HepG2 (cell line): ENCODE results near the gene UTS2R. TPM values are rescaled to one million over a fixed set of nuclear protein-coding genes. Genes with fewer than 3 reads are reported as not detected.

Experiments
- CBX5 ChIP-seq: sonication (generic); formaldehyde crosslinking; IDR thresholded peaks from 2 replicates; pipeline ENCODE4 v1.4.0; 2020; ENCODE audit warnings: missing genetic modification reagents, borderline replicate concordance
- GLI4 ChIP-seq: sonication (generic); formaldehyde crosslinking; IDR thresholded peaks from 2 replicates; pipeline ENCODE4 v1.5.1; 2020; ENCODE audit warnings: missing genetic modification reagents, mild to moderate bottlenecking, moderate library complexity, borderline replicate concordance
- HMG20B ChIP-seq: conservative IDR thresholded peaks from 2 replicates; pipeline ENCODE4 v1.6.1; 2016; ENCODE audit warnings: missing genetic modification reagents, missing compliant biosample characterization
- HOXA3 ChIP-seq: sonication (generic); formaldehyde crosslinking; IDR thresholded peaks from 2 replicates; pipeline ENCODE4 v1.5.0; 2020; ENCODE audit warnings: missing genetic modification reagents
- NFRKB ChIP-seq: fragments of 450-650 bp; IDR thresholded peaks from 2 replicates; pipeline ENCODE4 v1.6.1; 2017
- PHF8 ChIP-seq: sonication (generic); formaldehyde crosslinking; IDR thresholded peaks from 2 replicates; pipeline ENCODE4 v1.5.0; 2020; ENCODE audit warnings: missing genetic modification reagents
- POGZ ChIP-seq: sonication (generic); formaldehyde crosslinking; IDR thresholded peaks from 2 replicates; pipeline ENCODE4 v1.4.0; 2020; ENCODE audit warnings: mild to moderate bottlenecking, missing genetic modification reagents
- RBM39 ChIP-seq: fragments of 200-400 bp; formaldehyde crosslinking; IDR thresholded peaks from one replicate; pipeline ENCODE4 v1.6.1; 2018; ENCODE audit warnings: antibody characterized with exemption, mild to moderate bottlenecking, low read depth, low read length; ENCODE audit not compliant: poor library complexity, severe bottlenecking
- ZBTB1 ChIP-seq: sonication (generic); formaldehyde crosslinking; IDR thresholded peaks from 2 replicates; pipeline ENCODE4 v1.4.0; 2020; ENCODE audit warnings: missing genetic modification reagents, borderline replicate concordance
- ZBTB42 ChIP-seq: sonication (generic); formaldehyde crosslinking; IDR thresholded peaks from 2 replicates; pipeline ENCODE4 v1.5.0; 2020; ENCODE audit warnings: mild to moderate bottlenecking, missing genetic modification reagents
- ZNF614 ChIP-seq: IDR thresholded peaks from 2 replicates; pipeline ENCODE4 v1.6.1; 2018; ENCODE audit warnings: missing biosample characterization, missing genetic modification reagents, inconsistent platforms, borderline replicate concordance
- ZNF781 ChIP-seq: sonication (generic); formaldehyde crosslinking; IDR thresholded peaks from 2 replicates; pipeline ENCODE4 v1.5.1; 2020; ENCODE audit warnings: borderline replicate concordance, mild to moderate bottlenecking, missing genetic modification reagents; ENCODE audit errors: not compliant biosample characterization
- ZZZ3 ChIP-seq: sonication (generic); formaldehyde crosslinking; IDR thresholded peaks from 2 replicates; pipeline ENCODE4 v1.4.0; 2020; ENCODE audit warnings: missing genetic modification reagents, mild to moderate bottlenecking, borderline replicate concordance
- polyA plus RNA-seq, 8 experiments: library from polyadenylated mRNA; depleted of rRNA in 3 of 8; stranded (reverse) in 7 of 8; unstranded in 1 of 8; fragments of >200 nt; fragmentation: Illumina TruSeq in 4 of 8; extraction: Trizol in 4 of 8; gene quantifications; 2 replicates each; pipeline versions ENCODE4 v1.2.1 to v1.2.3, GENCODE V29; 2011 to 2016; ENCODE audit warnings: low read depth in 4 of 8, missing spikeins in 1 of 8, mixed read lengths in 1 of 8; ENCODE audit not compliant: insufficient read depth in 1 of 8
- total RNA-seq, 5 experiments: library from RNA; depleted of rRNA; stranded (reverse); fragments of >200 nt; fragmentation: Illumina TruSeq; extraction: Trizol; gene quantifications; 2 replicates each; pipeline ENCODE4 v1.2.3, GENCODE V29; 2016; ENCODE audit warnings: low read depth in 1 of 5
- TF ChIP-seq, protein P1 (sequence below): sonication (generic); formaldehyde crosslinking; IDR thresholded peaks from 2 replicates; pipeline ENCODE4 v1.5.0; 2020; ENCODE audit warnings: missing genetic modification reagents
- TF ChIP-seq, protein P2 (sequence below): sonication (generic); formaldehyde crosslinking; IDR thresholded peaks from 2 replicates; pipeline ENCODE4 v1.8.0; 2022; ENCODE audit warnings: missing genetic modification reagents, mild to moderate bottlenecking, moderate library complexity, borderline replicate concordance
- TF ChIP-seq, protein P3 (sequence below): sonication (generic); formaldehyde crosslinking; IDR thresholded peaks from 2 replicates; pipeline ENCODE4 v1.4.0; 2020; ENCODE audit warnings: missing genetic modification reagents
- TF ChIP-seq, protein P4 (sequence below): IDR thresholded peaks from 2 replicates; pipeline ENCODE4 v1.6.1; 2012; ENCODE audit warnings: inconsistent platforms
- TF ChIP-seq, protein P5 (sequence below): sonication (generic); formaldehyde crosslinking; IDR thresholded peaks from 2 replicates; pipeline ENCODE4 v1.4.0; 2020; ENCODE audit warnings: mild to moderate bottlenecking, missing genetic modification reagents
- TF ChIP-seq, protein P6 (sequence below): sonication (generic); formaldehyde crosslinking; IDR thresholded peaks from 2 replicates; pipeline ENCODE4 v1.5.1; 2020; ENCODE audit warnings: missing genetic modification reagents, mild to moderate bottlenecking, borderline replicate concordance
- TF ChIP-seq, protein P7 (sequence below): sonication (generic); formaldehyde crosslinking; IDR thresholded peaks from 2 replicates; pipeline ENCODE4 v1.4.0; 2020; ENCODE audit warnings: mild to moderate bottlenecking, missing genetic modification reagents

UTS2R gene
- total and polyA plus RNA-seq, 2 of the 13 experiments (the other 11 are each of a cell fraction or from before 2014, with no cell fraction given) = 0.13 to 0.15 TPM

DNA sequence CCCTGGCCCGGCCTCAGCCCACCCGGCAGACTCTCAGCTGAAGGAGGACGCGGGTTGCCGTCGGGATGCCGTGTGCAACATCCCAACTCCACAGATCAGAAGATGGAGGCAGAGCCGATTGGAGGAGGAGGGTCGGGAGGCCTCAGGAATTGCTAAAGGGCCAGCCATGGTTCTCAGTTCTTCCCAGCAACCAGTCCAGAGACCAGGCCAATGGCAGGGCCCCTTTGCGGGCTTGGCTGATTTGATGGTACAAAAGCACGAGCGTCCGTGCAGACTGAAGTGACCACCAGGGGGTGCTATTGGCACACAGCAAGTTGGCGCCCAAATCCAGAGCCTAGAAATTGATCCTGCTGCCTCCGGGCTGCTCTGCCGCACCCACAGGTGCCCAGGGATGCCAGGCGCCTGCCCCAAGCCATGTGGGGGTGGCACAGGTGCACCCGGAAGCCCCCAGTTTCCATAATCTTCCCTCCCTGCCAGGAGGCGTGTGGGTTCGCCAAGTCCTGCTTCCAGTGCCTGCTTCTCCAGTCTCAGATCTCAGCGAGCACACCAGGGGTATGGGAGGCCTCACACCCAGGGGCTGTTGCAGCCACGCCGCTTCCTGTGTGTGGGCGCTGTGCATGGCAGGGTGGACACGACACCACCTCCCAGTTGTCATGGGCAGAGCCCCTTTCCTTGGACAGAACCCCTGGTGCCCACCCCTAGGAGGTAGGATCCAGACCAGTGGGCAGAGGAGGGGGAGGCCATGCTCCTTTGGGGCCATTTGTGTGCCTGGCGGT is 19.7 kb upstream of the UTS2R start (continued):
- TF ChIP-seq, protein P1, sequence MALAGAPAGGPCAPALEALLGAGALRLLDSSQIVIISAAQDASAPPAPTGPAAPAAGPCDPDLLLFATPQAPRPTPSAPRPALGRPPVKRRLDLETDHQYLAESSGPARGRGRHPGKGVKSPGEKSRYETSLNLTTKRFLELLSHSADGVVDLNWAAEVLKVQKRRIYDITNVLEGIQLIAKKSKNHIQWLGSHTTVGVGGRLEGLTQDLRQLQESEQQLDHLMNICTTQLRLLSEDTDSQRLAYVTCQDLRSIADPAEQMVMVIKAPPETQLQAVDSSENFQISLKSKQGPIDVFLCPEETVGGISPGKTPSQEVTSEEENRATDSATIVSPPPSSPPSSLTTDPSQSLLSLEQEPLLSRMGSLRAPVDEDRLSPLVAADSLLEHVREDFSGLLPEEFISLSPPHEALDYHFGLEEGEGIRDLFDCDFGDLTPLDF = no peak; the same call in 1 of the 2 replicates
- TF ChIP-seq, protein P2, sequence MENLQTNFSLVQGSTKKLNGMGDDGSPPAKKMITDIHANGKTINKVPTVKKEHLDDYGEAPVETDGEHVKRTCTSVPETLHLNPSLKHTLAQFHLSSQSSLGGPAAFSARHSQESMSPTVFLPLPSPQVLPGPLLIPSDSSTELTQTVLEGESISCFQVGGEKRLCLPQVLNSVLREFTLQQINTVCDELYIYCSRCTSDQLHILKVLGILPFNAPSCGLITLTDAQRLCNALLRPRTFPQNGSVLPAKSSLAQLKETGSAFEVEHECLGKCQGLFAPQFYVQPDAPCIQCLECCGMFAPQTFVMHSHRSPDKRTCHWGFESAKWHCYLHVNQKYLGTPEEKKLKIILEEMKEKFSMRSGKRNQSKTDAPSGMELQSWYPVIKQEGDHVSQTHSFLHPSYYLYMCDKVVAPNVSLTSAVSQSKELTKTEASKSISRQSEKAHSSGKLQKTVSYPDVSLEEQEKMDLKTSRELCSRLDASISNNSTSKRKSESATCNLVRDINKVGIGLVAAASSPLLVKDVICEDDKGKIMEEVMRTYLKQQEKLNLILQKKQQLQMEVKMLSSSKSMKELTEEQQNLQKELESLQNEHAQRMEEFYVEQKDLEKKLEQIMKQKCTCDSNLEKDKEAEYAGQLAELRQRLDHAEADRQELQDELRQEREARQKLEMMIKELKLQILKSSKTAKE = no peak
- no peak for TF ChIP-seq ZBTB1 (CRISPR knock-in tag)
- TF ChIP-seq CBX5 (CRISPR knock-in tag) = peak; percentile 18; the same call in 1 of the 2 replicates
- peak; percentile 69; the same call in 1 of the 2 replicates for TF ChIP-seq ZZZ3 (CRISPR knock-in tag)
- no peak; the same call in 1 of the 2 replicates for TF ChIP-seq GLI4 (CRISPR knock-in tag)
- TF ChIP-seq HOXA3 (CRISPR knock-in tag) = peak; percentile 78
- no peak for TF ChIP-seq ZNF781 (CRISPR knock-in tag)
- peak; percentile 81; the same call in 1 of the 2 replicates for TF ChIP-seq ZNF614 (CRISPR knock-in tag)
- TF ChIP-seq RBM39 = peak; percentile 86
- TF ChIP-seq HMG20B (CRISPR knock-in tag) = no peak
- TF ChIP-seq, protein P3, sequence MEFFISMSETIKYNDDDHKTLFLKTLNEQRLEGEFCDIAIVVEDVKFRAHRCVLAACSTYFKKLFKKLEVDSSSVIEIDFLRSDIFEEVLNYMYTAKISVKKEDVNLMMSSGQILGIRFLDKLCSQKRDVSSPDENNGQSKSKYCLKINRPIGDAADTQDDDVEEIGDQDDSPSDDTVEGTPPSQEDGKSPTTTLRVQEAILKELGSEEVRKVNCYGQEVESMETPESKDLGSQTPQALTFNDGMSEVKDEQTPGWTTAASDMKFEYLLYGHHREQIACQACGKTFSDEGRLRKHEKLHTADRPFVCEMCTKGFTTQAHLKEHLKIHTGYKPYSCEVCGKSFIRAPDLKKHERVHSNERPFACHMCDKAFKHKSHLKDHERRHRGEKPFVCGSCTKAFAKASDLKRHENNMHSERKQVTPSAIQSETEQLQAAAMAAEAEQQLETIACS (CRISPR knock-in tag) = no peak
- TF ChIP-seq ZBTB42 (CRISPR knock-in tag) = no peak
- TF ChIP-seq, protein P4, sequence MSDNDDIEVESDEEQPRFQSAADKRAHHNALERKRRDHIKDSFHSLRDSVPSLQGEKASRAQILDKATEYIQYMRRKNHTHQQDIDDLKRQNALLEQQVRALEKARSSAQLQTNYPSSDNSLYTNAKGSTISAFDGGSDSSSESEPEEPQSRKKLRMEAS = peak; percentile 58
- TF ChIP-seq, protein P5, sequence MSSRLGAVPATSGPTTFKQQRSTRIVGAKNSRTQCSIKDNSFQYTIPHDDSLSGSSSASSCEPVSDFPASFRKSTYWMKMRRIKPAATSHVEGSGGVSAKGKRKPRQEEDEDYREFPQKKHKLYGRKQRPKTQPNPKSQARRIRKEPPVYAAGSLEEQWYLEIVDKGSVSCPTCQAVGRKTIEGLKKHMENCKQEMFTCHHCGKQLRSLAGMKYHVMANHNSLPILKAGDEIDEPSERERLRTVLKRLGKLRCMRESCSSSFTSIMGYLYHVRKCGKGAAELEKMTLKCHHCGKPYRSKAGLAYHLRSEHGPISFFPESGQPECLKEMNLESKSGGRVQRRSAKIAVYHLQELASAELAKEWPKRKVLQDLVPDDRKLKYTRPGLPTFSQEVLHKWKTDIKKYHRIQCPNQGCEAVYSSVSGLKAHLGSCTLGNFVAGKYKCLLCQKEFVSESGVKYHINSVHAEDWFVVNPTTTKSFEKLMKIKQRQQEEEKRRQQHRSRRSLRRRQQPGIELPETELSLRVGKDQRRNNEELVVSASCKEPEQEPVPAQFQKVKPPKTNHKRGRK = no peak; the same call in 1 of the 2 replicates
- TF ChIP-seq POGZ = 0 out of 2 replicates have a peak, but pooled peaks have one; percentile 17
- TF ChIP-seq, protein P6, sequence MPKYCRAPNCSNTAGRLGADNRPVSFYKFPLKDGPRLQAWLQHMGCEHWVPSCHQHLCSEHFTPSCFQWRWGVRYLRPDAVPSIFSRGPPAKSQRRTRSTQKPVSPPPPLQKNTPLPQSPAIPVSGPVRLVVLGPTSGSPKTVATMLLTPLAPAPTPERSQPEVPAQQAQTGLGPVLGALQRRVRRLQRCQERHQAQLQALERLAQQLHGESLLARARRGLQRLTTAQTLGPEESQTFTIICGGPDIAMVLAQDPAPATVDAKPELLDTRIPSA (CRISPR knock-in tag) = no peak
- no peak for TF ChIP-seq NFRKB
- no peak for TF ChIP-seq PHF8 (CRISPR knock-in tag)
- TF ChIP-seq, protein P7, sequence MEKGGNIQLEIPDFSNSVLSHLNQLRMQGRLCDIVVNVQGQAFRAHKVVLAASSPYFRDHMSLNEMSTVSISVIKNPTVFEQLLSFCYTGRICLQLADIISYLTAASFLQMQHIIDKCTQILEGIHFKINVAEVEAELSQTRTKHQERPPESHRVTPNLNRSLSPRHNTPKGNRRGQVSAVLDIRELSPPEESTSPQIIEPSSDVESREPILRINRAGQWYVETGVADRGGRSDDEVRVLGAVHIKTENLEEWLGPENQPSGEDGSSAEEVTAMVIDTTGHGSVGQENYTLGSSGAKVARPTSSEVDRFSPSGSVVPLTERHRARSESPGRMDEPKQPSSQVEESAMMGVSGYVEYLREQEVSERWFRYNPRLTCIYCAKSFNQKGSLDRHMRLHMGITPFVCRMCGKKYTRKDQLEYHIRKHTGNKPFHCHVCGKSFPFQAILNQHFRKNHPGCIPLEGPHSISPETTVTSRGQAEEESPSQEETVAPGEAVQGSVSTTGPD (CRISPR knock-in tag) = no peak; the same call in 1 of the 2 replicates
